Loucy (cell line): Measurements from ENCODE around the gene CLDN5.

Experiments used
- EZH2phosphoT487 ChIP-seq: fragments of 200-600 bp; IDR thresholded peaks from 2 replicates; pipeline ENCODE4 v1.6.1; 2018; ENCODE audit warnings: antibody characterized with exemption, mild to moderate bottlenecking, moderate library complexity, borderline replicate concordance
- TF ChIP-seq, protein P1 (sequence below): fragments of 200-600 bp; sonication (generic); conservative IDR thresholded peaks from 2 replicates; pipeline ENCODE4 v1.5.1; 2014; ENCODE audit warnings: mild to moderate bottlenecking, antibody characterized with exemption, low read length

DNA sequence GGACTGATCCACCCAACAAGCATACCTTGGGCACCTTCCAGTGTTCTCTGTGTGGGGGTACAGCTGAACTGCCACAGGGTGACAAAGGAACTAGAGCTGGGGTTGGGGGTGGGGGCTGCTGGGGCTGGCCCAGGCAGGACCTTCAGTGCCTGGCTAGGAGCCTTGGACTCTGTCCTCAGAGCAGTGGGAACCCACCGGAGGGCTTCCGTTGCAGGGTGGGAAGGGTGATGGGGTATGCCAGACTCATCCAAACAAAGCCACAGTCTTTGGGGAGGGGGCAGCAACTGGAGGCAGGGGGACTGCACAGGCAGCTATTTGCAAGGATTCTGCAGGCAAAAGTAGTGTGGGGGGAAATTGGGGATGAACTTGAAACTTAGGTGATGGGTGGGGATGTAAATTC is 35.7 kb upstream of the CLDN5 start:
- TF ChIP-seq, protein P1, sequence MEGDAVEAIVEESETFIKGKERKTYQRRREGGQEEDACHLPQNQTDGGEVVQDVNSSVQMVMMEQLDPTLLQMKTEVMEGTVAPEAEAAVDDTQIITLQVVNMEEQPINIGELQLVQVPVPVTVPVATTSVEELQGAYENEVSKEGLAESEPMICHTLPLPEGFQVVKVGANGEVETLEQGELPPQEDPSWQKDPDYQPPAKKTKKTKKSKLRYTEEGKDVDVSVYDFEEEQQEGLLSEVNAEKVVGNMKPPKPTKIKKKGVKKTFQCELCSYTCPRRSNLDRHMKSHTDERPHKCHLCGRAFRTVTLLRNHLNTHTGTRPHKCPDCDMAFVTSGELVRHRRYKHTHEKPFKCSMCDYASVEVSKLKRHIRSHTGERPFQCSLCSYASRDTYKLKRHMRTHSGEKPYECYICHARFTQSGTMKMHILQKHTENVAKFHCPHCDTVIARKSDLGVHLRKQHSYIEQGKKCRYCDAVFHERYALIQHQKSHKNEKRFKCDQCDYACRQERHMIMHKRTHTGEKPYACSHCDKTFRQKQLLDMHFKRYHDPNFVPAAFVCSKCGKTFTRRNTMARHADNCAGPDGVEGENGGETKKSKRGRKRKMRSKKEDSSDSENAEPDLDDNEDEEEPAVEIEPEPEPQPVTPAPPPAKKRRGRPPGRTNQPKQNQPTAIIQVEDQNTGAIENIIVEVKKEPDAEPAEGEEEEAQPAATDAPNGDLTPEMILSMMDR = no peak
- TF ChIP-seq EZH2phosphoT487 = no peak
